HepG2 (cell line): ENCODE results near the gene BAIAP2L1.

Experiments used
- POLR2A ChIP-seq, 2 experiments: IDR thresholded peaks; 2 replicates each; pipeline ENCODE4 v1.6.1; 2011; ENCODE audit warnings: low read depth in 2 of 2, low read length in 2 of 2, mild to moderate bottlenecking in 1 of 2, moderate library complexity in 1 of 2; ENCODE audit not compliant: insufficient read depth in 1 of 2
- ZFP1 ChIP-seq: IDR thresholded peaks from 2 replicates; pipeline ENCODE4 v1.6.1; 2016

GRCh38 chr7:98360221-98361130, 40.4 kb downstream of the BAIAP2L1 start:
- TF ChIP-seq ZFP1 (CRISPR knock-in tag) (no peak), POLR2A (IDR thresholded peaks at IDR 0.05; ENCODE audit: insufficient read depth in 1 of 2, low read depth in 2 of 2, low read length in 2 of 2) (no peak)
